ENCODE results near the gene PNISR.

PNISR gene

DNA sequence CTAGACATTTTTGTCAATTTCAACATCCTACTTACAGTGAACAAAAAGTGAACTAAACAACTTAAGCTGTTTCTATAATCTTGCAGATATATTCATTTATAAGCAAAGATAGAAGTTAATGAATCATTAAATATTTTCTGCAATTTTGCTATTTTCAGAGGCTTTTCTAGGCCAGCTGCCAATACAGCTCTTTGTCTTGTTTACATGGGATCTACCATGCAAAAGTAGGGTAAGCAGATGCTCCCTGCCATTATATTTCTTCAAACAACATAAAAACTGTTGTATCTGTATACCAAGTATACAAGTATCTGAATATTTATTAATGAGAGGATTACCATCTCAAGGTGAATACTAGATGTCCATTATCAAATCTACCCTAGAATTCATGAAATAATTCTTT lies 15.4 kb downstream of the PNISR start:
- no peak for DNase-seq (ENCODE audit: low read depth)

DNA sequence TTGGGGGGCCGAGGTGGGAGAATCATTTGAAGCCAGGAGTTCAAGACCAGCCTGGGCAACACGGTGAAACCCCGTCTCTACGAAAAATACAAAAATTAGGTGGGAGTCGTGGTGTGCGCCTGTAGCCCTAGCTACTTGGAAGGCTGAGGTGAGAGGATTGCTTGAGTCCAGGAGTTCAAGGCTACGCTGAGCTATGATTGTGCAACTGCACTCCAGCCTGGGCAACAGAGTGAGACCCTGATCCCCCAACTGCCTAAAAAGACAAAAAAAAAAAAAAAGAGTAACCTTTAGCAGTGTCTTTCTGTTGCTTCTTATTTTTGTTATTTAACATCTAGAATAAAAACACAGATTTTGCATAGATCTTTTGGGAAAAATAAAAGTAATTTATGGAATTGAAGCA lies 18.0 kb downstream of the PNISR start:
- DNase-seq (ENCODE audit: low read depth): no peak

DNA sequence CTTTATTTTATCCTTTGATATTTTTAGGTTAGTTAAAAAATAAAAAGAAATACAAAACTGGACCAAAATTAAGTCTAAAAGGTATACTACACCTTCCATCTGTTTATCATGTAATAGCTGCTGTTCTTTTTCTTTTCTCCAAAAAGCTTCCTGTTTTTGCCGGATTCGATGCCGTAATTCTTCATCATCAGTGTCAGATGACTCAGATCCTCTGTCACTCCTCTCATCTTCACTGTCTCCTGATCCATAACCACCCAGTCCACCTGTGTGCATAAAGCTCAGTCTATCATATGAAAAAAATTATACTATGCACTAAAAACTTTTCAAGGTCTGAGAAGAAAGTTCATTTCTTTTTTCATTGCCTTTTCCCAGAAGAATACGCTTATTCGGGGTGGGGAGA lies 22.7 kb downstream of the PNISR start:
- no peak for DNase-seq (ENCODE audit: low read depth)

DNA sequence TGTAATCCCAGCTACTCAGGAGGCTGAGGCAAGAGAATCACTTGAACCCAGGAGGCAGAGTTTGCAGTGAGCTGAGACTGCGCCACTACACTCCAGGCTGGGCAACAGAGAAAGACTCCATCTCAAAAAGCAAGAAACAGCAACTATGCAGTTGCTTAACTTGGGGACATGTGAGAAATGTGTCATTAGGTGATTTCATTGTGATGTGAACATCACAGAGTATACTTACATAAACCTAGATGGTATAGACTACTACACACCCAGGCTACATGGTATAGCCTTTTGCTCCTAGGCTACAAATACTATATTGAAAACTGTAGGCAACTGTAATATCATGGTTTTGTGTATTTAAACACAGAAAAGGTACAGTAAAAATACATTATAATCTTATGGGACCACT lies 27.8 kb downstream of the PNISR start:
- DNase-seq (ENCODE audit: low read depth): no peak

DNA sequence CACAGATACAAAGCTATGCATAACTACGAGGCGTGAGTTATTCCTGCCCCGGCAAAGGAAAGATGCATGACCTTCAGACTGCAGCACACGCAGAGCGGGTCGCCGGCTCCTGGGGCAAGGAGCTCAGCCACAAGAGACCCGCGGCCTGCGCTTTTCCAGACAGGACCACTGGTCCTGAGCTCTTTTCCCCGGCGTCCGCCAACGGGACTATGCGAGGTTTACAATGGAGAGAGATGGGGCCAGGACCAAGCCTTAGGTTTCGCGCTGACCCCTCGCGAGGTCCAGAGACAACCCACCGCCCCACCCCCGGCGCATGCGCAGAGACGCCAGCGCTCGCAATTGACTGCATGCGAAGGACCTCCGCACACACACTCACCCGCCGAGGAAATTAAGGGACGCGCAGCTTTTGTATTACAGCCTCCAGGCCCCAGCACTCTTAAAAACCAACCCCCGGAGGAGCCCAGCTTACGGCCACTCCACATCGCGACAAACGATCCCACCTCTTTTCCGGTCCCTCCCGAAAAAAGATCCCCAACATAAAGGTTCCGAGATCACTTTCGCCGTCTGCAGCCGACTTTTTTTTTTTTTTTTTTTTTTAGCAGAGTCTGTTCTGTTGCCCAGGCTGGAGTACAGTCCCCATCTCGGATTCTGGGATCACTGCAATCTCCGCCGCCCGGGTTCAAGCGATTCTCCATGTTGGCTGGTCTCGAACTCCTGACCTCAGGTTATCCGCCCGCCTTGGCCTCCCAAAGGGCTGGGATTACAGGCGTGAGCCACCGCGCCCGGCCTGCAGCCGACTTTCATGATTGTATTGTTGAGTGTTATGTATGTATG lies 31.2 kb downstream of the PNISR start, which contains the start of gene COQ3:
Gene COQ3 (minus strand): TSS at position 498 of the 834 bp plus-strand sequence. CDS start 16 bp downstream, at position 482.
- DNase-seq (ENCODE audit: low read depth): peak; percentile 76

DNA sequence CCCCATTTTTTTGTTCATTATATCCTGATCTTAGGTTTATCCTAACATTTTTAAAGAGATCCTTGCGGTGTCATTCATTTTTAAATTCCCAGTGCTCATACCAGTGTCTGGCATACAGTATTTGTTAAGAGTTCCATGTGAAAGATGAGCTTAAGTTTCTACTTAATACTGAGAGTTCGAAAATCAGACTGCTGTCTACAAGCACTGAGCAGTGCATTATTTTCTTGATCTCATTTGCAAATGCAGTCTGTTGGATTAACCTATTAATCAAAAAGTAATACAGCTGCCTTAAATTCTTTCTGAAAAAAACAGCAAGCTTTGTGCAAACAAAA lies 31.8 kb downstream of the PNISR start:
- no peak for DNase-seq (ENCODE audit: low read depth)

DNA sequence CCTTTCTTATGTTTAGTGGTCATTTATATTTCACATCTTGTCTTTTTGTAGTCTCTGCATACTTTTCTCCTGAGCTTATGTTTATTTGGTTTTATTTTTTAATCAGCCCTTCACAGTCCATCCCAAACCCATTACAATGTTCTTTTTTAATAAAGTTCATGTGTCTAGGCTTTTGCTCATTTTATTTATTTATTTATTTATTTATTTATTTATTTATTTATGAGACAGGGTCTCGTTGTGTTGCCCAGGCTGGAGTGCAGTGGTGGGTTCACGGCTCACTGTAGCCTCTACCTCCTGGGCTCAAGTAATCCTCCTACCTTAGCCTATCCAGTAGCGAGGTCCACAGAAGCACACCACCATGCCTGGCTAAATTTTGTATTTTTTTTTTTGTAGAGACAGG lies 34.2 kb downstream of the PNISR start:
- no peak for DNase-seq (ENCODE audit: low read depth)

DNA sequence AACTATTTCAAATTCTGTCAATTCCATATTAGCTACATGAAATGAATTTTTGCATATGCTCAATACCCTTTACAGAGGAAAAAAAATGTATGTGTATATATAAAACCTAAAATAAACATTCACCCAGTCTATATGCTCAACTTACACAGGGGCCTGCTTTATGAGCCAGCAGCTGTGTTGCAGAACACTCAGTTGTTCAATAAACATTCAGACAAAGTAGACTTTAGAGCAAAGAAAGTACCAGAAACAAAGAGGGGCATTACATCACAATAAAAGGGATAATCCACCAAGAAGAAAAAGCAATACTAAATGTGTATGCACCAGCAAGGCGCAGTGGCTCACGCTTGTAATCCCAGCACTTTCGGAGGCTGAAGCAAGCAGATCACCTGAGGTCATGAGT lies 40.6 kb downstream of the PNISR start:
- DNase-seq (ENCODE audit: low read depth): no peak

DNA sequence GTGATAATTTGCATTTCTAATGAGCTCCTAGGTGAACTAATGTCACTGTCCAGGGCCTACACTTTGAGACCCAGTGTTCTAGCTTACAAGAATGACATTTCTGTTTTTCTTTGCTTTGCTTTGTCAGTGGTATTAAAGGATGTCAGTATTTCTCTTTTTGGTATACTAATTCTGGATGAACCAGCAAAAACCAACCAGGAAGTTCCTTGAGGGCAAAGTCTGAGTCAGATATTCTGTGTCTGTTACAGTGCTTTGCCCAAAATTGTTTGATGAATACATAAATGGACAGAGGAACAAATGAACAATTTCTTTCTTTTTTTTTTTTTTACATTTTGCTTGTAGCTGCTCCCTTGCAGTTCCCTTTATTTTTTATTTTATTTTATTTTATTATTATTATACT lies 46.5 kb downstream of the PNISR start:
- DNase-seq (ENCODE audit: low read depth): no peak

DNA sequence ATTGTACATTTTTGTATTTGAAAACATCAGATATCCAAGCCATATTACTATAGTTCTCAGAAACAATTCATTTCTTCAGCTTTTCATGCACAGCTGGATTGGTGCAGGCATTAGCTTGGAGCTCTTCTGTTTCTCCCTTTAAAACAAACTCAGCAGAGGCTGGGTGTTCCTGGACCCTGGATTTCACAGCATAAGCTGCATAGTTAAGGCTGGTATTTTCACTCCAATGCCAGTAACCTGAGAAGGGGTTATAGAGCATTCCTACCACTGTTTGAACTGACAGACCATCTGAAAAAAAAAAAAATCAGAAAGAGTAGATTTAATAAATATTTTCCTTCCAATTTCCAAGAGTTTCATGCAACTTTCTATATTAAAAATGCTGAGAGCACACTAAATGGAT lies 55.6 kb downstream of the PNISR start:
- DNase-seq (ENCODE audit: low read depth): no peak

DNA sequence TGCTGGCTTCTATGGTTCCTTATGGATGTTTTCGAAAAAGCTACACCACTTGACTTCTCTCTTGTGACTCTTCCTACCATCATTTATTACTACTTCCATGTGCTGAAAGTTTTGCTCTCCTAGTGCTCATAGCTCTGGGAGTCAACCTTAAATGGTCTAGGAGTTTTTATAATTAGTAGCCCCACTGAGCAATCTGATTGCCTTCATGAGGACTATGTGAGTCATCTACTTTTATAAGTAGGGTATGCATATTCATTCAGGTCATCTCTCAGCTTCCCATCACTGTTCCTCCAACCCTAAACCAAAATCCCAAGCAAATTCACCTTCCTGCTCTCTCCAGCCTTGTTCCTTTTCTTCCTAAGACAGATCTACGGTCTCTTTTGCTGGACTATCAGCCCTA lies 58.3 kb downstream of the PNISR start:
- DNase-seq (ENCODE audit: low read depth): no peak

DNA sequence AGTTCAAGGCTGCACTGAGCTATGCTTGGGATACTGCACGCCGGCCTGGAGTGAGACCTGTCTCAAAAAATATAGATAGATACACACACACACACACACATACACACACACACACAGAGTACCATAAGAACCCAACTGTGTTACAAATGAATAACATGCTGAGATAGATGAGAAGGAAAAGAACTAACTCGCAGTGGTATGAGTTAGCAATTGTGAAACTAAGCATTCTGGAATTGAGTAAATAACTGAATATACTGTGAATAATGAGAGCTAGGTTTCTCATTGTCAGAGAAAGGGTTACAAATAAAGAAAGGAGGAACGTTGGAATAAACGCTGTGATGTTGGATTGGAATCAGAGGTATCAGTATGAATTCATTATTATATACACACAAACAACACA lies 61.1 kb downstream of the PNISR start:
- DNase-seq (ENCODE audit: low read depth): no peak

DNA sequence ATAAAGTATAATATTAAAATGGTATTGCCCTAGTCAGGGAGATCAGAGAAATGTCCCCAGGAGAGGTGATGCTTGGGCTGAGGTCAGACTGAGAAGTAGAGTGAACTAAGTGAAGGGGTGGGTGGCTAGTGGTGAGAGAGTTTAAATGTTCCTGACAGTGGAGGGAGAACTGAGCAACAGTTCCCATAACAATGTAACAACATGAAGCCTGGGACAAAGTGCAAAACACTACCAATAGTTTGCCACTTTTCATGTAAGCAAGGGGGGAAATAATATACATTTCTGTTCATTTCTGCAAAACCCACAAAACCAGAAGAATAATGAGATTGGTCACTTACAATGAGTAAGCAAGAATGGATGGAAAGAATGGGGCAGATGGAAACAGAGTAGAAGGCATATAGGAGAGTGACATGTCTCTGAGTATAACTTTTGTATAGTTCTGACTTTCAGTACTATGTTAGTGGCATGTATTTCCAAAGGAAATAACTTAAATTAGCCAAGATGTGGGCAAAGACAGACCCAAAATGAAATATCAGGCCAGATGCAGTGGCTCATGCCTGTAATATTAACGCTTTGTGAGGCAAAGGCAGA lies 62.3 kb downstream of the PNISR start:
- no peak for DNase-seq (ENCODE audit: low read depth)

DNA sequence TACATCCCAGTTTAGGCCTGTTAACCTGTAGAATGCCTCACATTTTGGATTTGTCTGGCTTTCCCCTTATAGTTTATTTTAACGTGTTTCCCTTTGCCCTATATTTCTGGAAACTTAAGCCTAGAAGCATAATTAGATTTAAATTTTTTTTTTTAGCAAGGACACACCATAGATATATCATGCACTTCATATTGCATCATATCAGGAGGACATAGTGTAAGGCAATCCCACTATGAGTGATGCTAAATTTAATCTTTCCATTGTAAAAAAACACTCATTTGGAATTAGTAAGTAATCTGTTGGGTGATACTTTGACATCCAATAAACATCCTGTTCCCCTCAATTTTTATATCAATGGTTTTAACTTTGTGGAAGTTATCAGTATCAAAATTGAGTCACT lies 65.3 kb downstream of the PNISR start:
- DNase-seq (ENCODE audit: low read depth): no peak

DNA sequence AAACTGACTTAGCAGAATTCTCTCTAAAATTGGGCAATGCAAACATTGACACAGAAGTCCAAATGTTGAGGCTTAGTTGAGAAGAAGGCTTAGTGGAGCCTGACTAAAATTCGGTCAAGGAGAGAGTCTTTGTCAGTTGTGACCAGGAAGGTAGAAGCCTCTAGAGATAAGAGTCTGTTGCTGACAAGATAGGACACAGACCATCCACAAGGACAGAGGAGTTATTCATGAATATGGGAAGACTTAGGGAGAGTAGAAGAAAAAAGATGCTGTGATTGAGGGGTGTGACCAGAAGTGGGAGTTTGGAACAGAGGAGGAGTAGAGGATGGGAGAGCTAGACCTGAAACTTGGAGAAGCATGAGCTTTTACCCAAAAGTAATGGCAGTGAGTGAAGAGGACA lies 68.5 kb downstream of the PNISR start:
- DNase-seq (ENCODE audit: low read depth): no peak

DNA sequence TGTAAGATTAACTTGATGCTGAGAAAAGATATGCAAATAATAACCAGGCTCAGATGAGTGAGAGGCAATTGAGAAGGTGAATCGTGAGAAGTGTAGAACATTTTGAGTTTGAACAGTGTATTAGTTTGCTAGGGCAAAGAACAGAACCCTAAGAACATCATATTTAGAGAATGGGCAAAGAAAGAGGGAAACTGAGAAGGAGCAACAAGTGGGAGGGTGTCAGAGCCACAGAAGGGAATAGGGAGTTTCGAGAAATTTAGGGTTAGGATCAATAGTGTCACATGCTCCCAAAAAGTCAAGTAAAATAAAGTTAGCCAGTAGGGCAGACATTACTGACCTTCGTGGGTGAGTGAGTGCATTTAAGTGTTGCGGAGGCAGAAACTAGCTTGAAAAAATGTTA lies 70.1 kb downstream of the PNISR start:
- DNase-seq (ENCODE audit: low read depth): no peak

DNA sequence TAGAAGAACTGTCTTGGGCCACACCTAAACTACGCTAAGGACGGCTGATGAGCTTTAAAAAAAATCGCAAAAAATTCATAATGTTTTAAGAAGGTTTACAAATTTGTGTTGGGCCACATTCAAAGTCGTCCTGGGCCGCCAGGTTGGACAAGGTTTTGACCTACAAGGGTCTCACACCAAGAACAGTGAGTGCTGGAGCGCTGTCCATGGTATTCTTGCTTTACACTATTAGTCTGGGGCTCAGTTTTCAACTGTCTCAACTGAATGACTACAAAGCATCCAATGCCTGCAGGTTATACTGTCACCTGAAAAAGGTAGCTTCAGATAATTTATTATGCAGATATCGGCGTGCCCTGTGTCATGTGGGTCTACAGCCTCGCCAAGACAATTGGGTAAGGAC lies 72.0 kb downstream of the PNISR start:
- DNase-seq (ENCODE audit: low read depth): no peak

DNA sequence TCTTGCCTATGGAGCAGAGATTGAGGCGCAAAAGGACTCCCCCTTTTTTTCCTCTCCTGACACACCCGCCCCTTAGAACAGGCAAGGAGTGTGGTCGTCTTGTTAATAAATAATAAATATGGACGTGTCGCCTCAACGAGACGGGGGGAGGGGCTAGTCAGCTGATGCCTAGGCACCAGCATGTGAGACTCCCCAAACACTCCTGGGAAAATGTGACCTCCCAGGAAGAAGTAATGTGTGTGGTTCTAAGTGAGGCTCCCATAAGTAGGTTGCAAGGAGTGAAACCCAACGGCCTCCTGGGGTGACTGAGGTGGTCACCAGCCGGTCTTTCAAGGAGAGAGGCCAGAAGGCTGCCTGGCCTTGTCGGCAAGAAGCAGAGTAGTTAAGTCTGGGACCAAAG lies 74.5 kb downstream of the PNISR start:
- DNase-seq (ENCODE audit: low read depth): no peak

DNA sequence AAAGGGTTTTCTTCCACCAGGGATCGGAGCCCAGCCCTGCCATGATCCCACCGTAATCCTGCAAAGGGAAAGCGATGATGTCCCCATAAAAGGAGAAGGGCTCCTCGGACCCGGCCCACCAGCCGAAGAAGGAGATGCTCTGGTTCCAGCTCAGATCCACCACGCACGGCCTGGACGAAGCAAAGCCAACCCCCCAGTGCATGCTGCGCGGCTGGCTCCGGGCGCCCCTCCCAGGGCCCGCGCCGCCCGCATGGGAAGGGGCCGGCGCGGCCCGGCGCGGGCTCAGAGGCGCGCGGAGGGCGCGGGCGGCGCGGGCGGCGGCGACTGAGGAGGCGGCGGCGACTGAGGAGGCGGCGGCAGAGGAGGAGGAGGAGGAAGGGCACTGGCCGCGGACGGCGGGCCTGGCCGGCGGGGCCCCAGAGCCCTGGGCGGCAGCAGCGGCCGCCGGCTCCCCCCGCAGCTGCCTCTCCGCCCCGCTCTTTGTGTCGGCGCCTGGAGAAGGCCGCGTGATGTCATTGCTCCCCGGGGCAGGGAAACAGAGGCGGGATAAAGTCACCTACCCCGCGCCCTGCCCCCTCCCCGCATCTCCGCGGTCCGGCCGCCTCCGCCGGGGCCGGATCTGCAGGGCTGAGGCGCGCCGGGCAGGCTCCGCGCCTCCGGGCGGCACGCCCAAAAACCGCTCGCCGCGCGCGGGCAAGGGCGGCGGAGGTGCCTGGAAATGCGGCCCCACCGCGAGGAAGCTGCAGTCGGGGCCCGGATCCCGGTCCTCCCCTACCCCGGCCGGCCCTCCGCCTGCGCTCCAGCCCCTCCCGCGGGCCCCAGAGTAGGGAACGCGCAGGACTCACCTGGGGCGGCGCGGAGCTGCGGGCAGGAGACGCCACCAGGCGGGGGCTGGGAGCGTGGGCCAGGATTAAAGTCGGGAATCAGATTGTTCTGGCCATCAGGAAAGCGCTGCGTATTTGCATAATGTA lies 75.7 kb downstream of the PNISR start, which contains the start of gene FAXC:
Gene FAXC (minus strand): TSS at position 504 of the 971 bp plus-strand sequence. CDS start 302 bp downstream, at position 202.
- peak; percentile 33 for DNase-seq (ENCODE audit: low read depth)

DNA sequence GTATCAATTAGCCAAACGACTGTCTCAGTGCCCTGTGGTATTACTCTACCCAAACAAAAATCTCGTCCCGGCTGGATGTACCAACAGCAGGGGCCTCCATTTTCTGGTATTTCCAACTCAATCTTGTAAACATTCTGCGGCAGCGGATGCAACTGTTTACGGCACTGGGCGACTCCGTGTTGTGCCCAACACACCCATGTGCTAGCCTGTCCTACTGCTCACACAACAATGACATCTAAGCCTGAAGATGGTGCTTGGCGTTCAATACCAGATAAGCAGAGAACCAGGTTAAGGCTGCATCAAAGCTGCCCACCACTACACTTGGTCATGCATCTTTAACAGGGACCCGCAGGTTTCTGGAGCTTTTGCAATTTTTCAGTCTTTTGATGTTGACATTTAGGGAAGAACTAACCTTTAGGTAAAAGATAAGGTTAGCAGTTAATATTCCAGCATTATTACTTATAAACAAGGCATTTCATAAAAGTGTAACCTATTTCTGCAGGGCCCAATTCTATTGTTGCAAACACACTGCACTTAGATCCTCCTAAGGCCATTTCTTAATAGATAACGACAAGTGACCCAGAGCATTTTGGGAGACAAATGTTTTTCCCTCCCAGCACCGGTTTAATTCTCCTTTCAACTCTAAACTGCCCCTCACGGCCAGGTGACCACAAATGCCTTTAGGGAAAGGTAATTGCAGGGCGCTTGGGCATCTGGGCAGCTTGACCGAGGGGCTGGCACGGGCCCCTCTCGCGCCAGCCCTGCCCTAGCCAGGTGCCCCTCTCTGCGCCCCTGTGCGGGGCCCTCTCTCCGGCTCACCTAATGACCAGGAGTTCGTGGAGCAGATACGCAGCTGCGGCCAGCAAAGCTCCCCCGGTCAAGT lies 76.6 kb downstream of the PNISR start:
- no peak for DNase-seq (ENCODE audit: low read depth)
